Ascending aorta (tissue), 2 donors: ENCODE data around the gene RUNX3. TPM values are rescaled to one million over a fixed set of nuclear protein-coding genes. Genes with fewer than 3 reads are reported as not detected.

Experiments used
- DNase-seq, 2 donors: peaks; one replicate each; pipeline ENCODE4 v3.0.0-alpha.2; 2019; ENCODE audit warnings: low spot score in 2 of 2
- H3K27ac ChIP-seq, 2 donors: fragments of 200-600 bp; sonication (generic); one replicate each; pipeline ENCODE4 v1.5.1; 2016 to 2017; ENCODE audit warnings: mild to moderate bottlenecking in 1 of 2
- H3K27me3 ChIP-seq: fragments of 200-600 bp; sonication (generic); one replicate; pipeline ENCODE4 v1.5.1; 2017
- H3K36me3 ChIP-seq, 2 donors: fragments of 200-600 bp; sonication (generic); one replicate each; pipeline ENCODE4 v1.5.1; 2016
- H3K4me1 ChIP-seq, 2 donors: fragments of 200-600 bp; sonication (generic); one replicate each; pipeline ENCODE4 v1.5.1; 2016 to 2017; ENCODE audit warnings: mild to moderate bottlenecking in 1 of 2
- H3K4me3 ChIP-seq, 2 donors: fragments of 200-600 bp; sonication (generic); one replicate each; pipeline ENCODE4 v1.5.1; 2016 to 2017; ENCODE audit warnings: mild to moderate bottlenecking in 1 of 2
- H3K9me3 ChIP-seq, 2 donors: fragments of 200-600 bp; sonication (generic); one replicate each; pipeline ENCODE4 v1.5.1; 2016
- intact Hi-C: fragments of 100-400 bp; cut with DNase I; formaldehyde crosslinking; loops from one replicate; pipeline ENCODE4 v1.15.1; 2023
- total RNA-seq: library from RNA; depleted of rRNA; stranded (reverse); fragments of >200 nt; gene quantifications from one replicate; pipeline ENCODE4 v1.1.0, GENCODE V29; 2016
- TF ChIP-seq, protein P1 (sequence below), 3 experiments: fragments of 200-600 bp in 2 of 3; fragments of 450-650 bp in 1 of 3; sonication (generic) in 2 of 3; IDR thresholded peaks; one replicate each; pipeline ENCODE4 v1.5.1; 2016 to 2019; ENCODE audit warnings: antibody characterized with exemption in 3 of 3, mild to moderate bottlenecking in 1 of 3, moderate library complexity in 1 of 3

Gene RUNX3
- total RNA-seq, 1 donor from 2014 or later: 0.21 TPM

DNA sequence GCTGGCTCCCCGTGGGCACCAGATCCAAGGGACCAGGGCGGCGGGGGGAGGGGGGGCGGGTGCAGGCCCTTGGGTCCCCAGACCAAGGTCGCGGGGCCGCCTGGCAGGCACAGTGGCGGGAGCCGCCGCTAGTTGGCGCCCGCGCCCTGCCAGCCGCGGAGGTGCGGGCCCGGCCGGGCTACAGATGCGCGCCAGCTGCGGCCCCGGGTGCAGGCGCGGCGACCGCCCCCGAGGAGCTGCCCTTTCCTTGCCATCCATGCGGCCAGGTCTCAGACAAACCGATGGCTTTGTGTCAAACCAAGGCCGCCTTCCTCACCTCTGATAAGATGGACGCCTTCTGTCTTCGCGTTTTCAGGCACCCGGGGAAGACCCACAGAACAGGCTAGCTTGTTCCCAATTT is 2.2 kb upstream of the RUNX3 start:
- H3K27ac ChIP-seq: no peak overlapping the region
- peaks cover 3% of the 10 kb centered on the region for H3K27me3 ChIP-seq
- H3K4me3 ChIP-seq: peak overlapping the region; percentile 39 to 60
- TF ChIP-seq, protein P1, sequence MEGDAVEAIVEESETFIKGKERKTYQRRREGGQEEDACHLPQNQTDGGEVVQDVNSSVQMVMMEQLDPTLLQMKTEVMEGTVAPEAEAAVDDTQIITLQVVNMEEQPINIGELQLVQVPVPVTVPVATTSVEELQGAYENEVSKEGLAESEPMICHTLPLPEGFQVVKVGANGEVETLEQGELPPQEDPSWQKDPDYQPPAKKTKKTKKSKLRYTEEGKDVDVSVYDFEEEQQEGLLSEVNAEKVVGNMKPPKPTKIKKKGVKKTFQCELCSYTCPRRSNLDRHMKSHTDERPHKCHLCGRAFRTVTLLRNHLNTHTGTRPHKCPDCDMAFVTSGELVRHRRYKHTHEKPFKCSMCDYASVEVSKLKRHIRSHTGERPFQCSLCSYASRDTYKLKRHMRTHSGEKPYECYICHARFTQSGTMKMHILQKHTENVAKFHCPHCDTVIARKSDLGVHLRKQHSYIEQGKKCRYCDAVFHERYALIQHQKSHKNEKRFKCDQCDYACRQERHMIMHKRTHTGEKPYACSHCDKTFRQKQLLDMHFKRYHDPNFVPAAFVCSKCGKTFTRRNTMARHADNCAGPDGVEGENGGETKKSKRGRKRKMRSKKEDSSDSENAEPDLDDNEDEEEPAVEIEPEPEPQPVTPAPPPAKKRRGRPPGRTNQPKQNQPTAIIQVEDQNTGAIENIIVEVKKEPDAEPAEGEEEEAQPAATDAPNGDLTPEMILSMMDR (IDR thresholded peaks at IDR 0.05): peak; percentile 31 to 63 (median 60)
- no peaks in the 10 kb centered on the region for H3K9me3 ChIP-seq
- peaks cover 0 to 13% of the 10 kb centered on the region in 2 donors for H3K4me1 ChIP-seq
- intact Hi-C loops: no loop called here
- H3K36me3 ChIP-seq: no peaks in the 10 kb centered on the region
- DNase-seq: no peak

DNA sequence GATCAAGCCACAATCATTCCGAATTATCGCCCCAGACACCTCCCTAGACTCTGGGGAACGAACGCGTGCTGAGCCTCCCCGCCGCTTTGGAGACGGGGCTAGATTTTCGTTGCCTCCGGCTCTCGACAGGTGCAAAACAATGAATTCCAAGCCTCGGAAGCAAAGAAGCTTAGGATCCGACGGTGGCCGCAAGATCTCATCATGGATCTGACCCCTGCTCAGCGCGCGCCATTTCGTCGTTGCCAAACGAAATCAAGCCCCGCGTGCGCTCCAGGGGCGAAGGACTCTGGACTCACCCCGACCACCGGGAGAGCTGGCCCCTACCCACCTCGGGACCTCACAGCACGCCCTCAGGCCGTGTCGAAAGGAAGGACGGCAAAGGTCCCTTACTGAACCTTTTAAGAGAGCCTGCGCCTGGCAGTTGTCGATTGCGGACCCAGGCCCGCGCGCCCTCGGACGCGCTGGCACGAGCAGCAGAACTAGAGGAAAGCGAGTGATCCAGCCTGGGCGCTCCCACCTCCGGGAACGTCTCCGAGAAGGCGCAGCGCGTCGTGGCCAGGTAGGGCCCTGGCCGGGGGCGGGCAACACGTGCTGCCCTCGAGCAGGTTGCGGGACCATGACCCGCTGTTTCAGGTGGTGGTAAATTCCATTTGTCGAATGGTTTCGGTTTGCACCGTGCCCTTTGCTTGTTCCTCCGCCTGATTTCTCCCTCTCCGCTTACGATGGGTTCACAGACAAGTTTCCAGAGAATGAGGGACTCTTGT is 1.6 kb upstream of the RUNX3 start:
- no peak for DNase-seq
- Histone ChIP-seq H3K27me3 (peaks cover 3% of the 10 kb centered on the region), H3K36me3 (no peaks in the 10 kb centered on the region), H3K4me3 (peak overlapping the region; percentile 39 to 60), H3K9me3 (no peaks in the 10 kb centered on the region), H3K4me1 (peaks cover 0 to 13% of the 10 kb centered on the region in 2 donors), H3K27ac (no peak overlapping the region)
- TF ChIP-seq, protein P1 (IDR thresholded peaks at IDR 0.05): no peak
- intact Hi-C loops: no loop called here

DNA sequence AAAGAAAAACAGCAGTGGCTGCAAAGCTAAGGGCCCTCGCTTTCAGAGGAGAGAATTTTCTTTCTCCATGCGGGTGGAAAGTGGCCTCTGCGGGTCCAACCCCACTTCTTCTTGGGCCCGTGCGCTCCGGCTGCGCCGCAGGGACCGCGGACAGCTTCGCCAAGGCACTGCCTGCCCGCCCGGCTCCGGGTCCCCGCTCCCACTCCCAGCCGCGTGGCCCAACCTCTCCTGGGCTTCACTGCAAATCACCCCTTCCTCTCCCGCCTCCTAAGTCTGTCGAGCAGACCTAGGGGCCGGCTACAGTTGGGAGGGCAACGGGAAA is 1.0 kb upstream of the RUNX3 start:
- peaks cover 3% of the 10 kb centered on the region for H3K27me3 ChIP-seq
- intact Hi-C loops: no loop called here
- H3K27ac ChIP-seq: no peak overlapping the region
- no peak for DNase-seq
- no peaks in the 10 kb centered on the region for H3K36me3 ChIP-seq
- TF ChIP-seq, protein P1 (IDR thresholded peaks at IDR 0.05): no peak
- no peaks in the 10 kb centered on the region for H3K9me3 ChIP-seq
- H3K4me1 ChIP-seq: peaks cover 0 to 13% of the 10 kb centered on the region in 2 donors
- H3K4me3 ChIP-seq: peak overlapping the region in 1 of 2 donors; percentile 60

DNA sequence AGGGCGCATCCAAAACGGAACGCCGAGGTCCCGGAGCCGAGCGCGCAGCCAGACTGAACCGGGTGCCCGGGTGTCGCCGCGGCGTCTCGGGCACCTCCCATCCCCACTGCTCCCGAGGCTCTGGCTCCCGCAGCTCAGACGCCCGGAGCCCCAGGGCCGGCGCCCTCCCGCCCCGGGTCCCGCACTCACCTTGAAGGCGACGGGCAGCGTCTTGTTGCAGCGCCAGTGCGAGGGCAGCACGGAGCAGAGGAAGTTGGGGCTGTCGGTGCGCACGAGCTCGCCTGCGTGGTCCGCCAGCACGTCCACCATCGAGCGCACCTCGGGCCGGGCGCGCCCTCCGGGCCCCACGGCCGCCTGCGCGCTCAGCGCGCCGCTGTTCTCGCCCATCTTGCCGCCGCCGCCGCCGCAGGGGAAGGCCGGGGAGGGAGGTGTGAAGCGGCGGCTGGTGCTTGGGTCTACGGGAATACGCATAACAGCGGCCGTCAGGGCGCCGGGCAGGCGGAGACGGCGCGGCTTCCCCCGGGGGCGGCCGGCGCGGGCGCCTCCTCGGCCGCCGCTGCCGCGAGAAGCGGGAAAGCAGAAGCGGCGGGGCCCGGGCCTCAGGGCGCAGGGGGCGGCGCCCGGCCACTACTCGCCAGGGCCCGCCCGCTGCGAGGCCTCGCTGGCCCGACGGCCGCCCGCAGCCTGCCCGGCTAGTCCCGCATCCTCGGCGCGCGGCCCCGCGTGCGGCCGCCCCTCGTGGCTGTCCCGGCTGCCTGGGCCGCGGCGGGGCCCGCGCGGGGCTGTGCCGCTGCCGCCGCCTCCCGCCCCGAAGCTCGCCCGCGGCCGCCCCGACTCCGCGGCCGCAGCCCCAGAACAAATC is 447 bp downstream of the RUNX3 start:
- peak overlapping the region; percentile 36 to 60 for H3K4me3 ChIP-seq
- peak overlapping the region; percentile 9 to 57 for H3K27ac ChIP-seq
- H3K4me1 ChIP-seq: peaks cover 0 to 13% of the 10 kb centered on the region in 2 donors
- TF ChIP-seq, protein P1 (IDR thresholded peaks at IDR 0.05): no peak
- intact Hi-C loops: loop anchor here (10.0 kb wide), 1 partner anchor 265 kb away; no protein-coding TSS in a partner anchor
- H3K36me3 ChIP-seq: no peaks in the 10 kb centered on the region
- peaks cover 3% of the 10 kb centered on the region for H3K27me3 ChIP-seq
- no peak for DNase-seq
- H3K9me3 ChIP-seq: no peaks in the 10 kb centered on the region

DNA sequence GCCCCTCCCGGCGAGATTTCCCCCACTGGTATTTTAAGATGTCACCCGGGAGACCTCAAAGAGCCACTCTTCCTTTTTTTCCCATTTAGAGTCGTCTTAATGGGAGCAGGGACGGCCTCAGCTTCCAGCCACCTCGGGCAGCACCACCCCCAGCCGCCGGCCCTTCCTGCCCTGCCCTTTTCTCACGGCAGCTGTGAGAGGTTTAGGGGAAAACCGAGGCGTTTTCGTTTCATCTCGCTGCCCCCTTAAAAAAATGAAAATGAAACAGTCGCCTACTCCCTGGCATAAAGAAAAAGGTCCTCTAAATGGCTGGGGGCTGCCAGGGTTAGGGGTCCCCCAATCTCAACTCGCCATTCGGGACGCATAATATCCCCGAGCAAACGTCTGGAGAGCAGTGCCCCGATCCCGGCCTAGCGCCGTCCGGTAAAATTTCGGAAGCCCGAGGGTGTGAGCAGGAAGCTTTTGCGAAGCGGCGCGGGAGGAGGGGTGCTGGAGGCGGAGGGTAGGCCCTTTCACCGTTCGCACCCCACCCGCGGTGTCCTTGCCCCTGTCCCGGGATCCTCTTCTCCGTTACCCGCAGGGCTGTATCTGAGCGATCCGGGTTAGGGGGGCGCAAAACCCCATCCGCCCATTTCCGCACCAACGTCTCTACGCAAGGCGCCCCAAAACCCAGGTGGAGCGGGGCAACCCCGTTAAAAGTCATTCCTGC is 1.2 kb downstream of the RUNX3 start:
- H3K4me1 ChIP-seq: peaks cover 0 to 13% of the 10 kb centered on the region in 2 donors
- peak overlapping the region; percentile 36 to 60 for H3K4me3 ChIP-seq
- peak overlapping the region; percentile 9 to 57 for H3K27ac ChIP-seq
- H3K36me3 ChIP-seq: no peaks in the 10 kb centered on the region
- intact Hi-C loops: loop anchor here (10.0 kb wide), 1 partner anchor 266 kb away; no protein-coding TSS in a partner anchor
- H3K27me3 ChIP-seq: peaks cover 3% of the 10 kb centered on the region
- no peak for DNase-seq
- TF ChIP-seq, protein P1 (IDR thresholded peaks at IDR 0.05): no peak
- no peaks in the 10 kb centered on the region for H3K9me3 ChIP-seq
